ENCODE data around the gene TINAG.

Gene TINAG

DNA sequence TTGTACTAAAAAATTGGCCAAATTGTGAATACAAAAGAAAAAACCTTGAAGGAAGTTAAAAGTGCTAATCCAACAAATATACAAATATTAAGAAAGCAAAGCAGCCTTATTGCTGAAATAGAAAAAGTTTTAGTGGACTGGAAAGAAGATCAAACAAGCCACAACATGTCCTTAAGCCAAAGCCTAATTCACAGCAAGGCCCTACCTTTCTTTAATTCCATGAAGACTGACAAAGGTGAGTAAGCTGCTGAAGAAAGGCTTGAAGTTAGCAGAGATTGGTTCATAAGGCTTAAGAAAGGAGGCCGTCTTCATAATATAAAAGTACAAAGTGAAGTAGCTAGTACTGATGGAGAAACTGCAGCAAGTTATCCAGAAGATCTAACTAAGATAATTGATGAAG is 53.5 kb downstream of the TINAG start:
- WGBS, 2 experiments (ENCODE audit: insufficient coverage in 2 of 2), result 86 to 100% methylated on average over 1 of the region's 1 CpG
- Histone ChIP-seq H3K9me3 (ENCODE audit: control insufficient read depth, low read length) (no peaks in the 10 kb centered on the region), H3K36me3 (ENCODE audit: control insufficient read depth, insufficient read depth, low read length) (no peaks in the 10 kb centered on the region), H3K27ac (ENCODE audit: low read depth, low read length, severe bottlenecking) (no peak overlapping the region), H3K4me3 (ENCODE audit: extremely low read depth, insufficient read depth, low read length, poor library complexity, severe bottlenecking) (no peak overlapping the region), H3K4me1 (ENCODE audit: control insufficient read depth, insufficient read depth, low read length, poor library complexity, severe bottlenecking) (no peaks in the 10 kb centered on the region)

GRCh38 chr6:54366667-54367327 is 58.6 kb downstream of the TINAG start:
- H3K27ac ChIP-seq (ENCODE audit: low read depth, low read length, severe bottlenecking), result no peak overlapping the region
- H3K9me3 ChIP-seq (ENCODE audit: control insufficient read depth, low read length), result no peaks in the 10 kb centered on the region
- no peaks in the 10 kb centered on the region for H3K36me3 ChIP-seq (ENCODE audit: control insufficient read depth, insufficient read depth, low read length)
- no peak overlapping the region for H3K4me3 ChIP-seq (ENCODE audit: extremely low read depth, insufficient read depth, low read length, poor library complexity, severe bottlenecking)
- 94 to 96% methylated on average over 3 to 4 of the region's 4 CpGs for WGBS, 2 experiments (ENCODE audit: insufficient coverage in 2 of 2)
- no peaks in the 10 kb centered on the region for H3K4me1 ChIP-seq (ENCODE audit: control insufficient read depth, insufficient read depth, low read length, poor library complexity, severe bottlenecking)

DNA sequence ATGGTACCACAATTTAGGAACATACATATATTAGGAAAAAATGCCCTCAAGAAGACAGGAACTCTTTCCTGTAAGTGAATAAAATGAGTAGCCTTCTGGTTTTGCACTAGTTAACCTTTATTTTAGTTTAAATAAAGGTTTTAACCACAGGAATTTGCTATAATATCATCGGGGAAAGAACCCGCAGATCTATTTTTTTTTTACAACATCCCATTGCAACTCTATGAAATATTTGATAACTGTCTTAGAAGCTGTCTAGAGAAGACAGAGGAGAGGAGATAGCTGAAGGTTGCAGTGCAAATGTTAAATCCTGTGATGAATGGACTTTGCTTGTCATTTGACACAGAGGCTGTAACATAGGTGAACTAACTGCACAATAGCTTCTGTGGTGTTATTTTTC is 69.5 kb downstream of the TINAG start:
- Histone ChIP-seq H3K9me3 (ENCODE audit: control insufficient read depth, low read length) (no peaks in the 10 kb centered on the region), H3K4me1 (ENCODE audit: control insufficient read depth, insufficient read depth, low read length, poor library complexity, severe bottlenecking) (no peaks in the 10 kb centered on the region), H3K27ac (ENCODE audit: low read depth, low read length, severe bottlenecking) (no peak overlapping the region), H3K36me3 (ENCODE audit: control insufficient read depth, insufficient read depth, low read length) (no peaks in the 10 kb centered on the region), H3K4me3 (ENCODE audit: extremely low read depth, insufficient read depth, low read length, poor library complexity, severe bottlenecking) (no peak overlapping the region)
- no CpG with 5 or more reads among the region's 2 CpGs for WGBS, 2 experiments (ENCODE audit: insufficient coverage in 2 of 2)

DNA sequence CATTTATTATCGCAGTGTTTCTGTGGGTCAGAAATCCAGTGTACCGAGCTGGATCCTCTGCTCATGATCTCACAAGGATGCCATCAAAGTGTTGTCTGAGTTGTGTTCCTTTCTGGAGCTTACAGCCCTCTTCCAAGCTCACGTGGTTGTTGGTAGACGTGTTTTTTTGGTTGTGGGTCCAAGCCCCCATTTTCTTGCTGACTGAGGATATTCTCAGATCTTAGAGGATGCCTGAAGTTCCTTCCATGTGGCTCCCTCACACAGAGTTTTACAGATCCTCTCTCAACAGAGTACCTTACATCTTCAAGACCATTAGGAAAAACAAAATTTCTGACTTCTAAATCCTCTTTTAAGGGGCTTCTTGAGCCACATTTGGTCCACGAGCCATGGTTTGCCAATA is 78.1 kb downstream of the TINAG start:
- 95 to 100% methylated on average over 4 of the region's 5 CpGs for WGBS, 2 experiments (ENCODE audit: insufficient coverage in 2 of 2)
- Histone ChIP-seq H3K4me3 (ENCODE audit: extremely low read depth, insufficient read depth, low read length, poor library complexity, severe bottlenecking) (no peak overlapping the region), H3K4me1 (ENCODE audit: control insufficient read depth, insufficient read depth, low read length, poor library complexity, severe bottlenecking) (no peaks in the 10 kb centered on the region), H3K9me3 (ENCODE audit: control insufficient read depth, low read length) (no peaks in the 10 kb centered on the region), H3K36me3 (ENCODE audit: control insufficient read depth, insufficient read depth, low read length) (no peaks in the 10 kb centered on the region), H3K27ac (ENCODE audit: low read depth, low read length, severe bottlenecking) (no peak overlapping the region)

- no peaks in the 10 kb centered on the region for H3K36me3 ChIP-seq (ENCODE audit: control insufficient read depth, insufficient read depth, low read length)
- no peaks in the 10 kb centered on the region for H3K9me3 ChIP-seq (ENCODE audit: control insufficient read depth, low read length)
- no peak overlapping the region for H3K27ac ChIP-seq (ENCODE audit: low read depth, low read length, severe bottlenecking)
- no peaks in the 10 kb centered on the region for H3K4me1 ChIP-seq (ENCODE audit: control insufficient read depth, insufficient read depth, low read length, poor library complexity, severe bottlenecking)
- H3K4me3 ChIP-seq (ENCODE audit: extremely low read depth, insufficient read depth, low read length, poor library complexity, severe bottlenecking), result no peak overlapping the region
Observed at GRCh38 chr6:54390362-54390761, 82.1 kb downstream of the TINAG start.

- H3K4me1 ChIP-seq (ENCODE audit: control insufficient read depth, insufficient read depth, low read length, poor library complexity, severe bottlenecking), result no peaks in the 10 kb centered on the region
- H3K36me3 ChIP-seq (ENCODE audit: control insufficient read depth, insufficient read depth, low read length), result no peaks in the 10 kb centered on the region
- H3K27ac ChIP-seq (ENCODE audit: low read depth, low read length, severe bottlenecking), result no peak overlapping the region
- no peak overlapping the region for H3K4me3 ChIP-seq (ENCODE audit: extremely low read depth, insufficient read depth, low read length, poor library complexity, severe bottlenecking)
- WGBS, 2 experiments (ENCODE audit: insufficient coverage in 2 of 2), result 96 to 100% methylated on average over 1 to 4 of the region's 5 CpGs
- H3K9me3 ChIP-seq (ENCODE audit: control insufficient read depth, low read length), result no peaks in the 10 kb centered on the region
Observed at GRCh38 chr6:54391577-54391976, 83.3 kb downstream of the TINAG start.

DNA sequence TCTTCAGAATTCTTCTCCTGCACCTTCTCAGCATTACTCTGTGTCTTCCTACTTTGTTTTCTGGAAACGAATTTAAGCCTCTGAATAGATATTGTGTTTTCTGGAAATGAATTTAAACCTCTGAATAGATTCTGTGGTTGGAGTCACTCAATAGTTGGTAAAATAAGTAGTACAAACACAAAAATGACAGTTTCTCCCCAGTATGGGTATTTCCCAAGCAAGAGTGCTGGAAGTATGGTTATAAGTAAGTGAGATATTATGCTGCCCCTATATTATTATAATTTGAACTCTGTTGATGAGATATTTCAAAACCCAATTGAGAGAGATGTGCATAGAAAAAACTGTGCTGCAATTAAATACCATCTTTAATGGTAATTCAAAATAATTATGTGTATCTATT is 94.9 kb downstream of the TINAG start:
- Histone ChIP-seq H3K36me3 (ENCODE audit: control insufficient read depth, insufficient read depth, low read length) (no peaks in the 10 kb centered on the region), H3K4me1 (ENCODE audit: control insufficient read depth, insufficient read depth, low read length, poor library complexity, severe bottlenecking) (no peaks in the 10 kb centered on the region), H3K9me3 (ENCODE audit: control insufficient read depth, low read length) (no peaks in the 10 kb centered on the region), H3K27ac (ENCODE audit: low read depth, low read length, severe bottlenecking) (no peak overlapping the region), H3K4me3 (ENCODE audit: extremely low read depth, insufficient read depth, low read length, poor library complexity, severe bottlenecking) (no peak overlapping the region)
- WGBS, 2 experiments (ENCODE audit: insufficient coverage in 2 of 2), result no CpG with 5 or more reads among the region's 1 CpG

DNA sequence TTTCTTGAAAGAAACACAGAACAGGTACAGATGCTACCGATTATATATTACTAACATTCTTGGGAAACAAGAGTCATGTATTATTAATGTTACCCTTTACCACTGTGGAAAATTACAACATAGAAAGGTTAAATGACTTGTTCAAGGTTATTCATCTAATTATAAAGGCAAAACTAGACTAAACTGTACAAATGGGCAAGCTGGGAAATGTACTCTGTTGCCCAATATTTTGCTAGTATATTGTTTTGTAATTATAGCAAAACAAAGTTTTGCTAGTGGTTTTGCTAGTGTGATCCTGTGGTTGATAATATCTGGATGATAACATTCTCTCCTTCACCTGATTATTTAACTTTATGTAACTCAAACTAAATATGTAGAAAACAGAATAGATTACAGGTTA is 96.5 kb downstream of the TINAG start:
- Histone ChIP-seq H3K9me3 (ENCODE audit: control insufficient read depth, low read length) (no peaks in the 10 kb centered on the region), H3K27ac (ENCODE audit: low read depth, low read length, severe bottlenecking) (no peak overlapping the region), H3K4me1 (ENCODE audit: control insufficient read depth, insufficient read depth, low read length, poor library complexity, severe bottlenecking) (no peaks in the 10 kb centered on the region), H3K4me3 (ENCODE audit: extremely low read depth, insufficient read depth, low read length, poor library complexity, severe bottlenecking) (no peak overlapping the region), H3K36me3 (ENCODE audit: control insufficient read depth, insufficient read depth, low read length) (no peaks in the 10 kb centered on the region)
- WGBS, 2 experiments (ENCODE audit: insufficient coverage in 2 of 2), result no CpG with 5 or more reads among the region's 1 CpG

DNA sequence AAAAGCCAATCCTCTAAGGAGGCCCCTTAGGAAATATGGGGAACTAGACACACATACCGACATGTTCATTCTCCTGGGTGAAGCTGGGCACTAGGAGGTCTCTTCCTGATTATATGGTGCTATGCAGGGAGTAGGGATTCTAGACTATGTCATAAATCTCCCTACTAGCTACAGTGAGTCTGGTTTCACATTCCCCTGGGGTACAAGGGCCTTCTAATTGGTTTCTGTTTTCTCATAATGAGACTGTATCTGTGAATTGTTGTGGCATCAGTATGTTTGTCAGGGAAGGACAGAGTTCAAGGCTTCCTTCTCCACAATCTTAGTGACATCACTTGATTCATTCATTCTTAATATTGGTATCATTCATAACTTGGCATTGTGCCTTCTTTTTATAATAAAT is 103.5 kb downstream of the TINAG start:
- no CpG with 5 or more reads among the region's 1 CpG for whole genome bisulfite sequencing, 2 experiments (ENCODE audit: insufficient coverage in 2 of 2)
- no peaks in the 10 kb centered on the region for H3K4me1 ChIP-seq (ENCODE audit: control insufficient read depth, insufficient read depth, low read length, poor library complexity, severe bottlenecking)
- H3K4me3 ChIP-seq (ENCODE audit: extremely low read depth, insufficient read depth, low read length, poor library complexity, severe bottlenecking), result no peak overlapping the region
- no peak overlapping the region for H3K27ac ChIP-seq (ENCODE audit: low read depth, low read length, severe bottlenecking)
- no peaks in the 10 kb centered on the region for H3K36me3 ChIP-seq (ENCODE audit: control insufficient read depth, insufficient read depth, low read length)
- H3K9me3 ChIP-seq (ENCODE audit: control insufficient read depth, low read length), result no peaks in the 10 kb centered on the region

GRCh38 chr6:54415517-54415916 is 107.3 kb downstream of the TINAG start:
- Histone ChIP-seq H3K36me3 (ENCODE audit: control insufficient read depth, insufficient read depth, low read length) (no peaks in the 10 kb centered on the region), H3K4me1 (ENCODE audit: control insufficient read depth, insufficient read depth, low read length, poor library complexity, severe bottlenecking) (no peaks in the 10 kb centered on the region), H3K9me3 (ENCODE audit: control insufficient read depth, low read length) (no peaks in the 10 kb centered on the region), H3K27ac (ENCODE audit: low read depth, low read length, severe bottlenecking) (no peak overlapping the region), H3K4me3 (ENCODE audit: extremely low read depth, insufficient read depth, low read length, poor library complexity, severe bottlenecking) (no peak overlapping the region)
- WGBS, 2 experiments (ENCODE audit: insufficient coverage in 2 of 2), result 80 to 100% methylated on average over 1 to 2 of the region's 3 CpGs

DNA sequence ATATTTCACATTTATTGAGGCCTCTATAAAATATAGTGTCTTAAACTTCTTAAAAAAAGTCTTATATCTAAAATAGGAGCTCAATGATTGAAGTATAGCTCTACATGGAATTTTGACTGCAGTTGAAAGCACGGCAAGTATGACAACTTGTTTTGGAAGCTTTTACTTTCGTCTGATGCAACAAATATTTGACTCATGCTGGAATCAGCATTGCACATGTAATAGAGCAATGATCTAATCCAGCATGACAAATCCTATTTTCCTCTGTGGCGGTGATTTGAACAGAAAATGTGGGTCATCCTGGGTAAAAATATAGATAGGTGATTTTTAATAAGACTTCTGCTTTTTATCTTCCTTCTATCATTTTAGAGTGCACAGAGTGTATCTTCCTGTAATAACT is 111.6 kb downstream of the TINAG start:
- no peak overlapping the region for H3K4me3 ChIP-seq (ENCODE audit: extremely low read depth, insufficient read depth, low read length, poor library complexity, severe bottlenecking)
- no peak overlapping the region for H3K27ac ChIP-seq (ENCODE audit: low read depth, low read length, severe bottlenecking)
- H3K4me1 ChIP-seq (ENCODE audit: control insufficient read depth, insufficient read depth, low read length, poor library complexity, severe bottlenecking), result no peaks in the 10 kb centered on the region
- no peaks in the 10 kb centered on the region for H3K9me3 ChIP-seq (ENCODE audit: control insufficient read depth, low read length)
- H3K36me3 ChIP-seq (ENCODE audit: control insufficient read depth, insufficient read depth, low read length), result no peaks in the 10 kb centered on the region
- WGBS, 2 experiments (ENCODE audit: insufficient coverage in 2 of 2), result 84 to 94% methylated on average over 2 of the region's 3 CpGs
